ENCODE measurements around the gene ITGB3.
"Not testable (repeated sequence)": the region's sequence is repeated elsewhere in the genome, so short reads cannot be mapped to it uniquely, and the experiment has no call there.

Gene ITGB3

GRCh38 chr17:47218896-47219430, 34.7 kb upstream of the ITGB3 start:
- no peak overlapping the region for H3K4me3 ChIP-seq (ENCODE audit: low read depth, low read length)
- TF ChIP-seq, protein P1, sequence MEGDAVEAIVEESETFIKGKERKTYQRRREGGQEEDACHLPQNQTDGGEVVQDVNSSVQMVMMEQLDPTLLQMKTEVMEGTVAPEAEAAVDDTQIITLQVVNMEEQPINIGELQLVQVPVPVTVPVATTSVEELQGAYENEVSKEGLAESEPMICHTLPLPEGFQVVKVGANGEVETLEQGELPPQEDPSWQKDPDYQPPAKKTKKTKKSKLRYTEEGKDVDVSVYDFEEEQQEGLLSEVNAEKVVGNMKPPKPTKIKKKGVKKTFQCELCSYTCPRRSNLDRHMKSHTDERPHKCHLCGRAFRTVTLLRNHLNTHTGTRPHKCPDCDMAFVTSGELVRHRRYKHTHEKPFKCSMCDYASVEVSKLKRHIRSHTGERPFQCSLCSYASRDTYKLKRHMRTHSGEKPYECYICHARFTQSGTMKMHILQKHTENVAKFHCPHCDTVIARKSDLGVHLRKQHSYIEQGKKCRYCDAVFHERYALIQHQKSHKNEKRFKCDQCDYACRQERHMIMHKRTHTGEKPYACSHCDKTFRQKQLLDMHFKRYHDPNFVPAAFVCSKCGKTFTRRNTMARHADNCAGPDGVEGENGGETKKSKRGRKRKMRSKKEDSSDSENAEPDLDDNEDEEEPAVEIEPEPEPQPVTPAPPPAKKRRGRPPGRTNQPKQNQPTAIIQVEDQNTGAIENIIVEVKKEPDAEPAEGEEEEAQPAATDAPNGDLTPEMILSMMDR (IDR thresholded peaks at IDR 0.05; ENCODE audit: low read depth, low read length) = no peak

DNA sequence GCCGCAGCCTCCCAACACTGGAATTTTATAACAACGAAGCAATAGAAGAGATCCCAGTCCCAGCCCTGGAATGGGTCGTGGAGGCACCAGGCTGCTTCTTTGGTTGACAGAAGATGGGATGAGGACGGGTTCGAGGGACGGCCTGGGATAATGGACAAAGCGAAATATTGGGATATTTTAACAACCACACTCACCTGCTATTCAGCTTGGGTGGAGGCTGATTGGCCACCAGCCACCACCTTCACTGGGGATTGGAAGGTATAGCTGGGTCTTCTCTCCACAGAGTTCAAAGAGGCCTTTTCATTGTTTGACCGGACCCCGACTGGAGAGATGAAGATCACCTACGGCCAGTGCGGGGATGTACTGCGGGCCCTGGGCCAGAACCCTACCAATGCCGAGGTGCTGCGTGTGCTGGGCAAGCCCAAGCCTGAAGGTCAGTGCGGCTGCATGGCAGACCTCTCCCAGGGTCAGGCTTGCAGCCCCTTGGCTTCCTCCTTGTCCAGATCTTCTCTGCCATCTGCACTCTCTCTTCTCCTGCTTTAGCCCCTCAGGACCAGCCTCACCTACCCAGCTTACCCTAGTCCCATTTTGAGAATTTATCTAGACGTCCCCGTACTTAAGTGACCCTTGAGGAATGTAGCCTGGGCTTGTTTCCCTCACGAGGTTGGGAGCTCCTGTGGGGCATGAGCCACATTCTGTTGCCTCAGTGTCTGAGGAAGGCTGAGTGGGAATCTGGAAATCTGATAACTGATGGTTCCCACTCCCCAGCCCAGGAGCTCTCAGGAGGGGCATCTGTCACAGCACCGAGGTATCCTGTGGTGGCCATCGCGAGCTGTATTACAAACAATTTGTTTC, 33.8 kb upstream of the ITGB3 start:
- H3K4me3 ChIP-seq (ENCODE audit: low read depth, low read length) = no peak overlapping the region
- TF ChIP-seq, protein P1 (IDR thresholded peaks at IDR 0.05; ENCODE audit: low read depth, low read length) = no peak

DNA sequence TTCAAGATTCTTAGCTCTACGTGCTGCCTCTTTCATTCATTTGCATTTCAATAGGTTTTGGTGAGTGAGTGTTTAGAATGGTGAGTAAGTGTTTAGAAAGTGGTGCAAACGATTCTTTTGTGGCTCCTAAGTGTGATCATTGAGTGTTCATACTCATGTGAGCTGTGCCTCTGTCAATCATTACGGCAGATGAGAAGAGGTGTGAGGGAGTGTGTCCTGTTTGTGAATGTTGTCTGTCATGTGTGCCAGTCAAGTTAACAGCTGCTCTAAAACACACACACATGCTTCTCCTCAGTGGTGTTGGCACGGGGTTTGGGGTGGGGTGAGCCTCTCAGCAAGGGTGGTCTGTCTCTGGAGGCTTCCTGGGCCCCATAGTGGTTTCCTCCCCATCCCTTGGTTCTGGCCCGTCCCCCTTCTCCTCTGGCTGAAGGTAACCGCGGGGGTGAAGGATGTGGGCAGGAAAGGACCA, 33.1 kb upstream of the ITGB3 start:
- TF ChIP-seq, protein P1 (IDR thresholded peaks at IDR 0.05; ENCODE audit: low read depth, low read length) = no peak
- H3K4me3 ChIP-seq (ENCODE audit: low read depth, low read length) = no peak overlapping the region

GRCh38 chr17:47221154-47221553, 32.5 kb upstream of the ITGB3 start:
- no peak overlapping the region for H3K4me3 ChIP-seq (ENCODE audit: low read depth, low read length)

GRCh38 chr17:47222047-47222446, 31.6 kb upstream of the ITGB3 start:
- TF ChIP-seq, protein P1 (IDR thresholded peaks at IDR 0.05; ENCODE audit: low read depth, low read length) = no peak
- no peak overlapping the region for H3K4me3 ChIP-seq (ENCODE audit: low read depth, low read length)

More at GRCh38 chr17:47221154-47221553, 32.5 kb upstream of the ITGB3 start:
- TF ChIP-seq, protein P1 (IDR thresholded peaks at IDR 0.05; ENCODE audit: low read depth, low read length) = no peak

GRCh38 chr17:47223007-47223406, 30.6 kb upstream of the ITGB3 start:
- TF ChIP-seq, protein P1 (IDR thresholded peaks at IDR 0.05; ENCODE audit: low read depth, low read length) = no peak
- H3K4me3 ChIP-seq (ENCODE audit: low read depth, low read length) = no peak overlapping the region

- H3K4me3 ChIP-seq (ENCODE audit: low read depth, low read length) = no peak overlapping the region
- TF ChIP-seq, protein P1 (IDR thresholded peaks at IDR 0.05; ENCODE audit: low read depth, low read length) = no peak
Observed at GRCh38 chr17:47223460-47223859, 30.2 kb upstream of the ITGB3 start.

GRCh38 chr17:47224077-47224476, 29.6 kb upstream of the ITGB3 start:
- H3K4me3 ChIP-seq (ENCODE audit: low read depth, low read length) = not testable (repeated sequence)

Measured in WI38 (cell line).